IMR-90 (cell line): ENCODE measurements around the gene ISM1. TPM values are rescaled to one million over a fixed set of nuclear protein-coding genes. Genes with fewer than 3 reads are reported as not detected.

Source experiments
- ATAC-seq: fragments of 200-7000 bp; cut with Tn5 transposase; 2 replicates; pipeline ENCODE4 v1.9.1; 2020; ENCODE audit warnings: low read depth, mild to moderate bottlenecking, moderate library complexity
- BruUV-seq: library from RNA; stranded (reverse); fragments of 400-500 nt; replicated peaks from 2 replicates; lab custom pipeline; 2021; lab: Mats Ljungman, UMichigan
- CTCF ChIA-PET: fragments of 300-600 bp; formaldehyde crosslinking; extraction: SDS; loops from one replicate; lab custom pipeline; 2021; ENCODE audit warnings: antibody characterized with exemption; lab: Yijun Ruan, JAX
- POLR2A ChIA-PET: fragments of 300-600 bp; sonication (Branson Sonifier 250); formaldehyde crosslinking; loops from one replicate; lab custom pipeline; 2022; ENCODE audit warnings: antibody characterized with exemption; ENCODE audit not compliant: unreplicated experiment; lab: Charles Lee
- DNase-seq: peaks from one replicate; pipeline ENCODE4 v3.0.0; 2013
- H2AFZ ChIP-seq: replicated peaks from 2 replicates; pipeline ENCODE3; 2013; ENCODE audit warnings: low read length, mild to moderate bottlenecking; ENCODE audit not compliant: poor library complexity
- H2AK5ac ChIP-seq: 2 replicates; pipeline ENCODE4 v1.6.1; 2013; ENCODE audit warnings: low read depth, low read length, inconsistent platforms
- H2AK9ac ChIP-seq: replicated peaks from 2 replicates; pipeline ENCODE3; 2013; ENCODE audit warnings: mild to moderate bottlenecking, low read depth, low read length, moderate library complexity; ENCODE audit not compliant: poor library complexity
- H2BK120ac ChIP-seq: 2 replicates; pipeline ENCODE4 v1.6.1; 2013; ENCODE audit warnings: low read depth, low read length, inconsistent platforms
- H2BK15ac ChIP-seq: 3 replicates; pipeline ENCODE4 v1.6.1; 2013; ENCODE audit warnings: low read depth, low read length, inconsistent platforms
- H2BK20ac ChIP-seq: 2 replicates; pipeline ENCODE4 v1.6.1; 2013; ENCODE audit warnings: low read depth, mild to moderate bottlenecking, inconsistent platforms, low read length, moderate library complexity
- H2BK5ac ChIP-seq: 2 replicates; pipeline ENCODE4 v1.6.1; 2013; ENCODE audit warnings: mild to moderate bottlenecking, low read depth, low read length, inconsistent platforms; ENCODE audit not compliant: poor library complexity, severe bottlenecking
- H3K14ac ChIP-seq: replicated peaks from 2 replicates; pipeline ENCODE4 v1.6.1; 2013; ENCODE audit warnings: low read depth, low read length, inconsistent platforms
- H3K18ac ChIP-seq: 2 replicates; pipeline ENCODE4 v1.6.1; 2013; ENCODE audit warnings: low read depth, low read length, control low read depth
- H3K23ac ChIP-seq: 2 replicates; pipeline ENCODE4 v1.6.1; 2013; ENCODE audit warnings: low read depth, low read length, inconsistent platforms
- H3K27ac ChIP-seq: 2 replicates; pipeline ENCODE4 v1.5.1; 2013; ENCODE audit warnings: mild to moderate bottlenecking, control low read depth, low read length; ENCODE audit not compliant: insufficient read depth
- H3K27me3 ChIP-seq: 2 replicates; pipeline ENCODE4 v1.6.1; 2013; ENCODE audit warnings: low read length; ENCODE audit not compliant: control insufficient read depth, insufficient read depth
- H3K36me3 ChIP-seq: 2 replicates; pipeline ENCODE4 v1.6.1; 2013; ENCODE audit warnings: low read length, mixed read lengths; ENCODE audit not compliant: control insufficient read depth, insufficient read depth
- H3K4ac ChIP-seq: 2 replicates; pipeline ENCODE4 v1.6.1; 2013; ENCODE audit warnings: low read depth, low read length, inconsistent platforms
- H3K4me1 ChIP-seq: 2 replicates; pipeline ENCODE4 v1.6.1; 2013; ENCODE audit warnings: low read length, mixed read lengths; ENCODE audit not compliant: control insufficient read depth, insufficient read depth
- H3K4me2 ChIP-seq: 2 replicates; pipeline ENCODE4 v1.6.1; 2013; ENCODE audit warnings: low read depth, mild to moderate bottlenecking, control low read depth, low read length, moderate library complexity
- H3K4me3 ChIP-seq: 2 replicates; pipeline ENCODE4 v1.5.1; 2013; ENCODE audit warnings: low read depth, mild to moderate bottlenecking, control low read depth, low read length, moderate library complexity; ENCODE audit not compliant: insufficient read depth
- H3K56ac ChIP-seq: 2 replicates; pipeline ENCODE4 v1.6.1; 2013; ENCODE audit warnings: low read length, inconsistent platforms; ENCODE audit not compliant: insufficient read depth; ENCODE audit errors: extremely low read depth
- H3K79me1 ChIP-seq, 2 experiments: 2 replicates each; pipeline ENCODE4 v1.6.1; 2013; ENCODE audit warnings: low read length in 2 of 2, inconsistent platforms in 1 of 2, low read depth in 1 of 2
- H3K9ac ChIP-seq: 2 replicates; pipeline ENCODE4 v1.6.1; 2013; ENCODE audit warnings: low read depth, low read length, control low read depth
- H3K9me1 ChIP-seq: 2 replicates; pipeline ENCODE4 v1.6.1; 2013; ENCODE audit warnings: low read length, inconsistent platforms; ENCODE audit not compliant: insufficient read depth
- H3K9me3 ChIP-seq: 2 replicates; pipeline ENCODE4 v1.6.1; 2013; ENCODE audit warnings: low read length; ENCODE audit not compliant: control insufficient read depth, insufficient read depth
- H4K20me1 ChIP-seq: 2 replicates; pipeline ENCODE4 v1.6.1; 2013; ENCODE audit warnings: low read length, inconsistent platforms; ENCODE audit not compliant: insufficient read depth
- H4K5ac ChIP-seq: 2 replicates; pipeline ENCODE4 v1.6.1; 2013; ENCODE audit warnings: mild to moderate bottlenecking, low read depth, low read length, control low read depth
- H4K8ac ChIP-seq, 2 experiments: 2 replicates each; pipeline ENCODE4 v1.6.1; 2013; ENCODE audit warnings: low read depth in 2 of 2, low read length in 2 of 2, control low read depth in 1 of 2, inconsistent platforms in 1 of 2
- H4K91ac ChIP-seq: 2 replicates; pipeline ENCODE4 v1.6.1; 2013; ENCODE audit warnings: low read depth, low read length, inconsistent platforms; ENCODE audit not compliant: insufficient read depth
- CHD1 ChIP-seq: IDR thresholded peaks from 2 replicates; pipeline ENCODE4 v1.6.1; 2012; ENCODE audit warnings: low read depth, low read length, improper control_type of control experiment
- MAFK ChIP-seq: IDR thresholded peaks from 2 replicates; pipeline ENCODE4 v1.6.1; 2012; ENCODE audit warnings: low read depth, low read length, improper control_type of control experiment
- POLR2A ChIP-seq: IDR thresholded peaks from 2 replicates; pipeline ENCODE4 v1.6.1; 2012; ENCODE audit warnings: mild to moderate bottlenecking, low read depth, low read length
- RAD21 ChIP-seq: IDR thresholded peaks from 2 replicates; pipeline ENCODE4 v1.6.1; 2012; ENCODE audit warnings: low read length, improper control_type of control experiment
- WGBS, 2 experiments: methylation state at CpG; one replicate each; pipeline versions ENCODE4 v1.1.5 to v1.1.7; 2013; ENCODE audit warnings: missing lambda C conversion rate in 2 of 2; ENCODE audit not compliant: insufficient read length in 1 of 2; ENCODE audit errors: extremely low coverage in 2 of 2; 5-methylcytosine and 5-hydroxymethylcytosine counted together
- dilution Hi-C: fragments of 300-500 bp; cut with HindIII; formaldehyde crosslinking; loops from one replicate; pipeline ENCODE4 v1.14.3; 2018; ENCODE audit warnings: low sequenced_read_pairs; ENCODE audit not compliant: unreplicated experiment
- in situ Hi-C: fragments of 300-500 bp; cut with MboI; formaldehyde crosslinking; loops from 3 replicates; pipeline ENCODE4 v1.14.3; 2019; ENCODE audit warnings: low sequenced_read_pairs, inconsistent platforms, mixed read lengths
- intact Hi-C: fragments of 100-400 bp; cut with micrococcal nuclease; formaldehyde crosslinking; loops from 2 replicates; pipeline ENCODE4 v1.10.0; 2022
- polyA plus RNA-seq, 3 experiments: library from polyadenylated mRNA; depleted of rRNA; stranded (reverse); fragments of >200 nt; gene quantifications; 2 replicates each; pipeline ENCODE4 v1.2.3, GENCODE V29; 2012; ENCODE audit warnings: low replicate concordance in 1 of 3
- total RNA-seq: library from RNA; depleted of rRNA; stranded (reverse); fragments of >200 nt; gene quantifications from 2 replicates; pipeline ENCODE4 v1.2.3, GENCODE V29; 2012

Gene ISM1
- total and polyA plus RNA-seq, 2 of the 4 experiments (the other 2 are of a cell fraction) = not detected

DNA sequence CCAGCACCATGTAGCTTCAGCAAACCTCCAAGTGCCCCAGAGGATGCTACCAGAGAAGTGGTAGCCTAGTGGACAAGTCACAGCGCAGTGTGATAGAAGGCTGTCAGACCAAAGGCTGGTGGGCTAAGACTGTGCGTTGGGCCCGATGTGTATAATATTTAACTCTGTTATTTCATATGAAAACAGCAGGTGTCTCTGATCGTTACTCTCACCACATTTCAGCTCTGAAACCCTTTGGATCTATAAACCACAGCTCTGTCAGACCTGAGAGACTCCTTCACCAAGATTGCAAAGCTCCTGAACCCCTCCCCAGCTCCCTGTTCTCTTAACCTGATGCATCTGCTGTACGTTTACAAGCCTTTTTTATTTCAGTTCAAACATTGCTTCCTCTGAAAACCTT lies 43.8 kb downstream of the ISM1 start:
- dilution Hi-C loops = no loop called here
- no peaks in the 10 kb centered on the region for H3K9me3 ChIP-seq
- H3K27ac ChIP-seq = no peak overlapping the region

More for the DNA sequence above, 43.8 kb downstream of the ISM1 start:
- WGBS, 2 experiments = 20% methylated on average over 1 of the region's 5 CpGs; no CpG with 5 or more reads in 1 of the 2 experiments
- Histone ChIP-seq H3K4me3 (no peak overlapping the region), H2BK120ac (no peak overlapping the region), H4K20me1 (no peaks in the 10 kb centered on the region), H4K91ac (no peak overlapping the region), H2BK20ac (no peak overlapping the region), H3K18ac (no peak overlapping the region), H3K4me1 (no peaks in the 10 kb centered on the region), H3K79me1 (no peaks in the 10 kb centered on the region), H3K4me2 (no peak overlapping the region), H4K8ac (no peak overlapping the region), H3K9me1 (no peaks in the 10 kb centered on the region), H3K9ac (no peak overlapping the region), H2BK15ac (no peak overlapping the region), H3K27me3 (peaks cover 3% of the 10 kb centered on the region; the same call in 1 of the 2 replicates), H2AK9ac (no peak overlapping the region), H4K5ac (no peak overlapping the region), H3K14ac (no peak overlapping the region), H3K23ac (no peak overlapping the region), H3K36me3 (no peaks in the 10 kb centered on the region), H3K4ac (no peak overlapping the region), H2AFZ (no peak overlapping the region), H3K56ac (no peak overlapping the region), H2AK5ac (no peak overlapping the region), H2BK5ac (no peak overlapping the region)
- POLR2A ChIA-PET = no interaction called here
- no peak for ATAC-seq
- TF ChIP-seq CHD1 = no peak
- TF ChIP-seq RAD21 = no peak
- TF ChIP-seq POLR2A = no peak
- no peak for TF ChIP-seq MAFK
- DNase-seq = no peak
- intact Hi-C loops (loop anchor here (5.0 kb wide), 2 partner anchors 282 to 338 kb away; no protein-coding TSS in a partner anchor), in situ Hi-C loops (no loop called here)
- CTCF ChIA-PET = no interaction called here
- BruUV-seq = no TSS peak
